AG08396 (cell line): Measurements from ENCODE around the gene LDLR.
A peak's percentile ranks its signal among the peaks of the same experiment; 100 is the strongest.
"Not testable (repeated sequence)": the region's sequence is repeated elsewhere in the genome, so short reads cannot be mapped to it uniquely, and the experiment has no call there.

Experiments used
- DNase-seq: peaks from one replicate; pipeline ENCODE4 v3.0.0; 2012; ENCODE audit warnings: low spot score, mixed read lengths

LDLR gene

DNA sequence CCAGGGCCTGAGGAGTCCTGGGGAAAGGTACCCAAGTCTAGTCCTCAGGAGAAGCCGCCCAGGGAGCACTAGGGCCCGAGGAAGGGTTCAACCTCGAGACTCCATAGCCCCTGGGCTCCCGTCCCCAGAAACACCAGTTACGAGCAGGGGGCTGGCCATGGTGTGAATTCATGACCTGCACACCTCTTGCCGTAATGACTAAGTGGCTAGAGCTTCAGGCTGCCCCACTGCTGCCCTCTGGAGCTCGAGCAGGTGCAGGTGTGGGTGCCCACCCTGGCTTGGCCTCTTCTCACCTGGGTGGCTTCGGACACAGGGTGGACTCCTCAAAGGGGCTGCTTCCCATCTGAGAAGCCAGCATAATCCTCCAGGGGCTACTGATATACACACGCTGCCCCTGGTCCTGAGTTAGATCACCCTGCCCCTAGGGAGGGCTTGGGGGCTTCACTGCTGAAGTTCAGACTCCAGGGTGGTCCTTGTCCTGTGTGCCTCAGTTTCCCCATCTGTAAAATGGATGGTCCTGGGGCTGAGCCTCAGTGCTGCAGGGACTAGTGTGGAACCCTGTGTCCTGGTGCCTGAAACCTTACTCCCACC, 52.8 kb downstream of the LDLR start:
- DNase-seq, result no peak

- DNase-seq, result peak; percentile 93
Observed at GRCh38 chr19:11142528-11143171, 53.4 kb downstream of the LDLR start.

- no peak for DNase-seq
Observed at GRCh38 chr19:11145536-11145924, 56.3 kb downstream of the LDLR start.

DNA sequence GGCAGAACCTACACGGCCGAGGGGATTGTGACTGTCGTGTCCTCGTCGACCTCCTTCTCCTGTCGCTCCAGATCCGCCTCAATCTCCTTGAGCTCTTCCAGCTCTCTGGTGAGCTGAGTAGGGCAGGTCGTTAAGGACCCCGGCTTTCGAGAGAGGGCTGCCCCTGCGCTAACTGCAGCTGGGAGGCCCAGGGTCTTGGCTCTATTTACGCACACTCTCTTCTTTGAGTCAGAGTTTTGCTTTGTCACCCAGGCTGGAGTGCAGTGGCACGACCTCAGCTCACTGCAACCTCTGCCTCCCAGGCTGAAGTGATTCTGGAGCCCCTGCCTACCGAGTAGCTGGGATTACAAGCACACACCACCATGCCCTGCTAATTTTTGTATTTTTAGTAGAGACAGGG, 58.7 kb downstream of the LDLR start:
- DNase-seq, result no peak

- no peak for DNase-seq
Observed at GRCh38 chr19:11151181-11151580, 61.9 kb downstream of the LDLR start.

DNA sequence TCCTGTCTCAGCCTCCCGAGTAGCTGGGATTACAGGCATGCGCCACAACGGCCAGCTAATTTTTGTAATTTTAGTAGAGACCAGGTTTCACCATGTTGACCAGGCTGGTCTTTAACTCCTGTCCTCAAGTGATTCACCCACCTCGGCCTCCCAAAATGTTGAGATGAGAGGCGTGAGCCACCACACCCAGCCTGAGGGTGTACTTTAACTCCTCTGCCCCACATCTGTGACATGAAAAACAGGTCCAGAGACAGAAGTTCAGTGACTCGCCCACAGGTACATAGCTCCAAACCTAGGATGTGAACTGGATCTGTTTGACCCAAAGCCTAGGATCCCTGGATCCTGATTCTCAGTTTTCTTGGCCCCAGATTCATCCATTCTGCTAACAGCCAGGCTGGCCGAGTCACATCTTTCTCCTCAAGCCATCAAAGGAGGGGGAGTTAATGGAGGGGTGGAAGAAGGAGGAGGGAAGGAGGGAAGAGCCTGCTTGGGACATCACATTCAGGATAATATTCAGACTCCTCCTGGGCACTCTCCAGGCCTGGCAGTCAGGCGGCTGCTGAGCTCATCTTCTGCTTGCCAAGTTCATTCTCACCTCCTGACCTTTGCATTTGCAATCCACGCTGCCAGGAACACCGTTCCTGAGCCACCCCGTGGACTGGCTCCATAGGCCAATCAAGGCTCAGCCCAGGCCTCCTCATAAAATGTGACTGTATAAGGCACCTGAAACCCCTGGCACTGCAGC, 63.2 kb downstream of the LDLR start:
- DNase-seq, result peak; percentile 60

- no peak for DNase-seq
Observed at GRCh38 chr19:11154683-11155047, 65.4 kb downstream of the LDLR start.

GRCh38 chr19:11155373-11156120, 66.3 kb downstream of the LDLR start, which contains the start of gene SPC24:
SPC24 (minus strand) TSS chr19:11155782; CDS start chr19:11155776, 6 bp downstream.
- DNase-seq, result peak; percentile 100

GRCh38 chr19:11159598-11160439, 70.6 kb downstream of the LDLR start:
- DNase-seq, result no peak

GRCh38 chr19:11160440-11160768, 71.1 kb downstream of the LDLR start:
- DNase-seq, result not testable (repeated sequence)

GRCh38 chr19:11164296-11164695, 75.0 kb downstream of the LDLR start:
- DNase-seq, result no peak

DNA sequence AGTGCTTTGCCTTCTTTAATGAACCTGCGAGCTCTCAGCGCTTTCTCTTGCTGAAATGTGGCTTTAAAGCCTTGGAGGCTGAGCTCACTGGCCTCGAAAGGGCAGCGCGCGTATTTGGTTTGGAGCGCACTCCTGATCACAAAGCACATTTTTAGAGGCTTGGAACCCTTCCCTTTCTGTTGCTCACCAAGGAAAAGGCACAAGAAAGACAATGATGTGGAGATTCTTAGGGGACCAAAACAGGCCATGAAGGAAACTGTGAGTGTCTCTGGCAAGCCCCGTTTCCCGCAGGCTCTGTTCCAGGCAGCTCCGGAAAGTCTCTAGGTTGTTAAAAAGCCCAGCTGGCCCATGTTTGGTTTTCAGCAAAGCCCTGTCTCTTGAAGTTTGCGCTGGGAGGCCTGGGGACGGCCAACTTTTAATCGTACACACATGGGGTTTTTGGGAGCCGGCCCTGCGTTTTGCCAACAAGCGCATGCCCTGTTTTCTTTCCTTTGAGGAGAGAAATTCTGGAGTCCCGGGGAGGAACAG, 75.7 kb downstream of the LDLR start:
- DNase-seq, result peak; percentile 62

DNA sequence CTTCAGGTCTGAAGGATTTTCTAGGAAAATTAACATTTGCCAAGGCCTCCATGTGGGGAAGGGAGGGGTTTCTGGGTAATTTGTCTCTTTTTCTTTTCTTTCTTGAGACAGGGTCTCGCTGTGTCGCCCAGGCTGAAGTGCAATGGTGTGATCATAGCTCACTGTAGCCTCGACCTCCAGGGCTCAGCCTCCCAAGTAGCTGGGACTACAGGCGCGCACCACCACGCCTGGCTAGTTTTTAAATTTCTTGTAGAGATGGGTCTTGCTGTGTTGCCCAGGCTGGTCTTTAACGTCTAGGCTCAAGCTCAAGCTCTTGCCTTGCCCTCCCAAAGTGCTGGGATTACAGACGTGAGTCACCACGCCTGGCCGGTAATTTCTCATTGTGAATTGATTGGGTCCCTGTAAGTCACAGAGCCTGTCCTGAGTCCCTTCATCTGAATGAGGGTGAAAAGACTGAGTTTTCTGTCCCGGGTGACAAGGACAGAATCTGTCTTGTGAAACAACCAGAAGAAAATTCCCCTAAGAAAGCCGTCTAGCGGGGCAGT, 76.3 kb downstream of the LDLR start:
- DNase-seq, result no peak

GRCh38 chr19:11166281-11167142, 77.2 kb downstream of the LDLR start:
- peak; percentile 39 for DNase-seq

DNA sequence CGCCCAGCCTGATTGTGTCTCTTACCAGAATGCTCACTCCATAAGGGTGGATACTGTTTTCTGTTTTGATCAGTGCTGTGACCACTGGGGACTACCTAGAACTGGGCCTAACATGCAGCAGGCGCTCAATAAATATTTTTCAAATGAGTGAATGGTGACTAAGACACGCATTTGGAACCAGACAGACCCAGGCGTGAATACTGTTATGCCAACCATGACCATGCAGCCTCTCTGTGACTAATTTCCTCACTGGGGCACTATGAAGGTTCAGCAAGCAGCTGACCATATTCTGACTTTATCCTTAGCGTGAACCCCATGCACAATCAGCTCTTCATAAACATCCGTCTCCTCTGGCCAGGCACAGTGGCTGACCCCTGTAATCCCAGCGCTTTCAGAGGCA, 79.3 kb downstream of the LDLR start:
- DNase-seq, result peak; percentile 91

DNA sequence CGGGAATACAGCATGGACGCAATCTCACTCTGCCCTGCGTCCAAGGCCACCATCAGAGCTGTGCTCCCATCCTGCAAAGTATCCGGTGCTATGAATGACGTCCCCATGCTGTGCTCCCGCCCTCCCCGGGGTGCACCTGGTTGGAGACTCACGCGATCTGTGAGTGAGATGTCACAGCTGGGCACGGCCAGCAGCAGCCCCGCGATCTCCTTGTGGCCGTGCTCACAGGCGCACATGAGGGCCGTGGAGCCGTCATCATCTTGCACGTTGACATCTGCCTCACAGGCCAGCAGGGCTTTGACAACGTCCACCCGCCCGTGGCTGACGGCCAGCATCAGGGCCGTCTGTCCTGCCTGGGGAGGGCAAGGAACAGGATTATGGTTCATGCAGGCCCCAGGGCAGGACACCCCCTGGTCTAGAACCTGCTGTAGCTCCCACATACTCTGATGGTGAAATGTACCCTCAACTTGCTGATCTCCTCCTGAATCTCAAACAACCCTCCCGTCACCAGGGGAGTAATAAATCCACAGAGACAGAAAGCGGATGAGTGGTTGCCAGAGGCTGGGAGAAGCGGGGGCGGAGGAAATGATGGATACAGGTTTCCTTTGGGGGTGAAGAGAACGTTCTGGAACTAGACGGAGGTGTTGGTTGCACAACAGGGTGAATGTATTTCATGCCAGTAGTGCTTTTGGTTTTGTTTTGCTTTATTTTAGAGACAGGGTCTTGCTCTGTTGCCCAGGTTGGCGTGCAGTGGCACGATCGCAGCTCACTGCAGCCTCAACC, 80.8 kb downstream of the LDLR start:
- no peak for DNase-seq

GRCh38 chr19:11171144-11171543, 81.9 kb downstream of the LDLR start:
- no peak for DNase-seq

DNA sequence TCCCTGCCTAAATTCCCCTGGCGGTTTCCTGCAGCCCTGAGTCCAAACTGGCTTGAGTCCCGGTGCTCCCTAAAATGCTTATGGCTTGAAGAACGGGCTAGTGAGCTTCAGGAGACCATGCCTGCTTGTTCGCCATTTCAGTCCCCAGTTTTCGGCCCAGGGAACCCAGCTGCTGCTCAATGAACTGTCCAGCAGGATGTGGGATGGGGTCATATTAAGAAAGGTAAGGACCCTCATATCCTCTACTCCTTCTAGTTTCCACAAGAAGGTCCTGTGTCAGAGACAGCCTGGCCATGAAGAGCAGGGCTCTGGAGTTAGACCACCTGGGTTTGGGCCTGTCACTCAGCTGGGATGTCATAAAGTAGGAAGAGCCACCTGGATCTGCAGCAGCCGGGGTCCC, 83.3 kb downstream of the LDLR start:
- no peak for DNase-seq

DNA sequence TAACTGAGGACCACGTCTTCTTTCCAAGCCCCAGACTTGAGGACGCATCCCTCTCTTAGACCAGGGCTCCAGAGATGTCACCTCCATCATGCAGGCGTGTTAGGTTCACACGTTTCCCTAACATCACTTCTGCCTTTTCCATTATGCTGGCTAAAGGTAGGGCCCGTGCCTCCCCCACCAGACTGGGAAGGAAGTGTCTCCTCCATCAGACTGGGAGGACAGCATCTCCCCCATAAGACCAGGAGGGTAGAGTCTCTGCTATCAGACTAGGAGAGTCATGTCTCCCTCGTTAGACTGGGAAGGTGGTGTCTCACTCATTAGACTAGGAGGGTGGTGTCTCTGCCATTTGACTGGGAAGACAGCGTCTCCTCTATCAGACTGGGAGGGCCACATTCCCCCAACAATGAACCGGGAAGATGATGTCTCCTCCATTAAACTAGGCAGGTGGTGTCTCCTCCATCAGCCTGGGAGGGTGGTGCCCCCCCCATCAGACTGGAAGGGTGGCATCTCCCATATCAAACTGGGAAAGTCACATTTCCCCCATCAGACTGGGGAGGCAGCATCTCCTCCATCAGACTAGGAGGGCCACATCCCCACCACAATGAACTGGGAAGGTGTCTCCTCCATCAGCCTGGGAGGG, 84.4 kb downstream of the LDLR start:
- no peak for DNase-seq
